Hematopoietic multipotent progenitor cell treated with erythropoietin and hydrocortisone succinate and interleukin-3 and kit ligand, for 6 days (in vitro differentiated cells): ENCODE data around the gene SETD1B.
"Not testable (repeated sequence)": the region's sequence is repeated elsewhere in the genome, so short reads cannot be mapped to it uniquely, and the experiment has no call there.

ENCODE experiments used
- DNase-seq: peaks from one replicate; pipeline ENCODE4 v3.0.0-alpha.2; 2015

SETD1B gene

DNA sequence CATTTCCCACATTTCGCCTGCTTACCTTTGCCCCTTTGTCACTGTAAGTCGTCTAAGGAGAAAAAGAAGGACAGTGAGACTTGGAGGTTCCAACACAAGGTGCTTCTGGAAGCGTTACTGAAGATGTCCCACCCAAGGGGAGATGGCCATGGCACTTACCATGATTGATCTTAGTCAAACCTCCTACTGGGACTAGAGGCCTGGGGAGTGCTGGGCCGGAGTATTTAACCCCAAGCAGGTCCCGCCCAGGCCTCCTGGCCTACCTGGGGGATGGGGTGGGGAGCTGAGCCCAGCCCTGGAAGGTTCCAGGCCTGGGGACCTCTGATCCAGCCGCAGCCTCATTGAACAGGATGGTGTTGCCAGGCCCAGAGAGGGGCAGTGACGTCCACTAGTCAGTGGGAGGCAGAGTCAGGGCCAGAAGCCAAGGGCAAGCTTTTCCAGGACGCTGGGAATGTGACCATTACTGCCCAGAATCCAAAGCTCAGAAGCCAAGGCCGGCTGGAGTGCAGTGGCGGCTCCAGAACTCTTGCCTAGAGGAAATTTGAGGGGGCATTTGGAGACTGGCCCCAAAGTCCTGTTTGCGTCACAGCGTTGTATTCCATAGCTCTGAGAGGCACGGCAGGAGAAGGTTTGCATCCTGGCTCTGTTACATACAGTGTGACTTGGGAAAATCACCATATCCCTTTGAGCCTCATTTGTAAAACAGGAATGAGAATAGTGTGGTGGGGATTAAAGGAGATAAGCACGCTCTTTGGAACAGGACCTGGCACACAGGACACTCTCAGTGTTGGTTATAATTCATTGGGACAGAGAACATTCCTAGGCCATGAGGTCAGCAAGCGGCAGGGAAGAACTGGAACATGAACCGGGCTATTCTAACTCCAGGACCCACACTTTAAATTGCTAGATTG is 55.1 kb downstream of the SETD1B start, which contains the start of gene HPD:
Gene HPD (minus strand): TSS at position 198 of the 911 bp plus-strand sequence. CDS start 36 bp downstream, at position 162.
- no peak for DNase-seq

DNA sequence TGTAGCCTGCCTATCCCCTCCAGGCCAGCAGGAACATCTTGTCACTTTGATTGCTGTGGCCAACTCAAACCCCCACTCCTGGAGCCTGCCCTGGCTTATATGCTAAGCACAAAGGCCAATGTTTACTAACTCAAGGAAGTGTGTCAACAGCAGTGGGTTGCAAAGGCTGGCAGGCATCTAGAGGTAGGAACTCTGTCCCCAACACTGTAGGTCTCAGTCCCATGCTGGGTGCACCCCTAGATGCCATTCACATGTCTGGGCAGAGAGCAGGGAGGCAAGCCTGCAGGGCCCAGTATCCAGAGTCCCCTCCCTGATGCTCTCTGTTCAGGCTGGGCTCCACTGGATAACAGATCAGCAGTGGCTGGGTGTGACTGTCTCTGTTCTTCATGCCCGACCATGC is 56.4 kb downstream of the SETD1B start:
- DNase-seq, result peak; percentile 75

DNA sequence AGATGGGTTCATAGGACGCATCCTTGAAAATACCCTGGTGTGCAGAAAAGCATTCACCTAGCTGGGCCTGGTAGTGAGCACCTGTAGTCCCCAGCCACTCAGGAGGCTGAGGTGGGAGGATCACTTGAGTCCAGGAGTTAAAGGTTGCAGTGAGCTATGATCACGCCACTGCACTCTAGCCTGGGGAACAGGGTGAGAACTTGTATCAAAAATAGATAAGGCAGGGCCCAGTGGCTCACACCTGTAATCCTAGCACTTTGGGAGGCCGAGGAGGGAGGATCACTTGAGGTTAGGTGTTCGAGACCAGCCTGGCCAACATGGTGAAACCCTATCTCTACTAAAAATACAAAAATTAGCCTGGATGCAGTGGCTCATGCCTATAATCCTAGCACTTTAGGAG is 56.9 kb downstream of the SETD1B start:
- not testable (repeated sequence) for DNase-seq

DNA sequence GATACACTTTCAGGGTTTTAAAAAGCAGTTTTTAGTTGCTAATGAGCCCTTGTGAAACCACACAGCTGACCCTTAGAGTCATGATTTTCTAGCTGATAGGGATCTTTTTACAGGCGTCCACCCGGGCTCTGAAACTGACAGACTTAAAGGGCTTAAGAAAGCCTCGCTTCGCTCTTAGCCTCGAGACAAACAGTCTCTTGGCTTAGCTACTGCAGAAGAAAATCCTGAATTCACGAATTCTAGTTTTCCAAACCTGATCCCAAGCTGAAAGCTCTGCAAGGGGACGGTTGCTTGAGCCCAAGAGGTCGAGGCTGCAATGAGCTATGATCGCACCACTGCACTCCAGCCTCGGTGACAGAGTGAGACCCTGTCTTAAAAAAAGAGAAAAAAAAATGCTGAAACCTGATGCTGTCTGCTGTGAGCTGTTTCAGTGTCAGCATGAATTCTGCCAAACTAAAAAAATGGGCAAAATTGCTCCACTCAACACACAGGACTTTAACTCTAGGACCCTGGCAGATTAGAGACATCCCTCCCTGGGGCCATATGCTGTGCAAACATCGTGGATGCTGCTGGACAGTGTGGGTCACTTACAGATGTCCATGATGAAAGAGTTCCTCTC is 57.9 kb downstream of the SETD1B start:
- peak; percentile 36 for DNase-seq

DNA sequence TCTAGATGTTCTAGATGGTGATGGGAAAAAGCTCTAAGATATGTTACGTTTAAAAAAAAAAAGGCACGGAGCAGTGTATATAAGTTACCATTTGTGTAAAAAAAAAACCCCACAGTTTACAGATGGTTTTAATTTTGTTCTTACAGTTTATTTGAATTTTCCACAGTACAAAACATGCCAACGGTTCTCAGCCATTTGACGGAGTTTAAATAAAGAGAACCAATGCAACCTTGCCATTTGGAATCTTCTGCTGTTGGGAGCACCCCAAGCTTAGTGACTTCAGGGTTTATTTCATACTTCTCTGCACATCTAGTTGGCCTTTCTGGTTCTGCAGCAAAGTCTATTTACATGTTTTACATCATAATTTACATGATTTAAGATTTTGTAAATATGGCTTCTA is 62.5 kb downstream of the SETD1B start:
- DNase-seq, result no peak

DNA sequence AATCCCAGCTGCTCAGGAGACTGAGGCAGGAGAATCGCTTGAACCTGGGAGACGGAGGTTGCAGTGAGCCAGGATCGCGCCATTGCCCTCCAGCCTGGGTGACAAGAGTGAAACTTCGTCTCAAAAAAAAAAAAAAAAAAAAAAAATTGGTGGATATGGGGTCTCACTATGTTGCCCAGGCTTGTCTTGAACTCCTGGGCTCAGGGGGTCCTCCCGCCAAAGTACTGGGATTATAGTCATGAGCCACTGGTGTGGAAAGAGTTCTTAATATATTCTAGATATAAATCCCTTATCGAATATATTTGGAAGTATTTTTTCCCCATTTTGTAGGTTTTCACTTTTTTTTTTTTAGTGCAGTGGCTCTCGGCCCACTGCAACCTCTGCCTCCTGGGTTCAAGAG is 65.4 kb downstream of the SETD1B start:
- not testable (repeated sequence) for DNase-seq

DNA sequence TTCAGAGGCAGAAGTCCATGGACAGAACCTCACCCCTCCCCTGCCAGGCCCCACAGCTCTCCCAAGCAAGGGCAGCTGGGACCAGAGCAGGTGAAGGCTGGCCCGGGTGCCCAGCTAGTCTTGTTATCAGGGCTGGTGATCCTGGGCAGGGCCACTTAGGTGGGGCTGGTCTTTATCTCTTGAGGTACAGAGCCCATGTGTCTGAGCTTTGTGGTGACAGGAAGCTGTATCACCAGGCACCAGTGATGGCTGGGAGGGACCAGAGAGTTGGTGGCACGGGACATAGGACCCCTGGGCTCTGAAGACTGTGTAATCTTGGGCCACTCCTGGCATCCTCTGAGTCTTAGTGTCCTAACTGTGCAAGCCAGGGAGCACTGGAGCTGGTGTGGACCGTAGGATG is 67.7 kb downstream of the SETD1B start:
- DNase-seq, result peak; percentile 99

DNA sequence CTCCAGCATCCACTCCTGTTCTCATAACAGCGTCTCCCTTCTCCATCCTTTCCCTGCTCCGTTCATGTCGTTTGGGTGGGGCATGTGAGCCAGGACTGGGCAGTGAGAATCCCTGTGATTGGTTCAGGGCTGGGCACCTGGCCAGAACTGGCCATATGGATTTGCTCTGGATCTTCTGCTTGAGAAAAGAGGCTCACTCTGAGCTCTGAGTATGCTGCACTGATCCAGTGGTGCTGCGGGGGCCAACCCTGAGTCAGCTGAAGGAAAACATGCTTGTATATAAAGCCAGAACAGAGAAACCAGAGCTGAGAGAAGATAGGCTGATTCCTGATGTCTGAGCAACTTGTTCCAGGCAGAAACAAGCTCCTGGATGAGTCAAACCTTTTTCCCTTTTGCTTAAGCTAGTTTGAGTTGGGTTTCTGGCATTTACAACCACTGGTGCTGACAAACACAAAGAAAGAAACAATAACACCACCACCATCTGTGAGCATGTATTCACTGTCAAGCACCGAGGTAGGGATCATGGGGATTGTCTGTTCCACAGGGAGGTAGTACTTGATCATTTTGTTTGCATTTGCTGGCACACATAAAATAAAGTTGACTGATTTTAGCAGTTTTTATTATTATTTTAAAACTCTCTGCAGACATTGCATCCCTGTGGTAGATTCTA is 68.9 kb downstream of the SETD1B start:
- DNase-seq, result no peak

DNA sequence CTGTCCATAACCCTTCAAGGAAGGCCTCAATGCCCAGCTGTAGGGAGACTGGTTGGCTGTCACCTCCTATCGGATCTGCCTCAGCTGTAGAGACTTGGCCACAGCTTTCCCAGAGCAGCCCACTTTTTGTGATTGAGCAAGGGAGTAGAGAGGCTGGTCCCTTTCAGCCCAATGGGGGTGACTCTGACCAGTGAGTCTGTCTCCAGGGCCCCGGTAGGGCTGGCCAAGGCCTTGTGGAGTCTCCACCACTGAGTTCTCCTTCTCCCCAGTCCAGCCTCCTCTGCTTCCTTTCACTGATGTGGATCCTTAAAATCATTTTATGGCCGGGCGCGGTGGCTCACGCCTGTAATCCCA is 69.4 kb downstream of the SETD1B start:
- DNase-seq, result no peak

DNA sequence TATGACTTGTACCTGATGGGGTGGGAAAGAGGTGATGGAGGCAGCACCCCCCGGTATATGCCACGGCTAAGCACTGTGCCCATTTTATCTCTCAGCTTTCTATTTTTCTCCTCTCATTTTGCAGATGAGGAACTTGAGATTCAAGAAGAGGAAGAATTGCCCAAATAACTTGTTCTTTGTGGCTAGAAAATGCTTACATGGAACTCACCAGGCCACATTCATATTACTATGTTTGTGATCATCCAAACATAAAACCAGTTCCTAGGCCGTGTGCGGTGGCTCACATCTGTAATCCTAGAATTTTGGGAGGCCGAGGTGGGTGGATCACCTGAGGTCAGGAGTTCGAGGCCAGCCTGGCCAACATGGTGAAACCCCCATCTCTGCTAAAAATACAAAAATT is 70.3 kb downstream of the SETD1B start:
- no peak for DNase-seq

DNA sequence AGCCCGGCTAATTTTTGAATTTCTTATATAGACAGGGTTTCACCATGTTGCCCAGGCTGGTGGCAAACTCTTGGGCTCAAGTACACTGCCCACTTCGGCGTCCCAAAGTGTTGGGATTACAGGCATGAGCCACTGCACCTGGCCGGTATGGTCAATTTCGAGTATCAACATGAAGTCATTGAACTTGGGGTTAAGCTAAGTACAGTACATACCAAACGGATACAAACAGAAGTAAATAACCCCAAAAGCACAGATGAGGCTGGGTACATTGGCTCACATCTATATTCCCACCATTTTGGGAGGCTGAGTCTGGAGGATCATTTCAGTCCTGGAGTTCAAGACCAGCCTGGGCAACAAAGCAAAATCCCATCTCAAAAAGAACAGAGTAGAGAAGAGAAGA is 71.8 kb downstream of the SETD1B start:
- no peak for DNase-seq

DNA sequence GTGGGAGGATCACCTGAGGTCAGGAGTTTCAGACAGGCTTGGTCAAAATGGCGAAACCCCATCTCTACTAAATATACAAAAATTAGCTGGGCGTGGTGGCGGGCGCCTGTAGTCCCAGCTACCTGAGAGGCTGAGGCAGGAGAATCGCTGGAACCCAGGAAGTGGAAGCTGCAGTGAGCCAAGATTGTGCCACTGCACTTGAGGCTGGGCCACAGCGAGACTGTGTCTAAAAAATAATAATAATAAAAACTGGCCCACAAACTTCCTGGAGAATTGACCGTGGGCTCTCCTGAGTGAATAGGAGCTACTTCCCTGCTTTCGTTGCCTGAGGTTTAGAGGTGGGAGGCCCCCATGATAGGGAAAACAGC is 72.3 kb downstream of the SETD1B start:
- not testable (repeated sequence) for DNase-seq
